GM23338 (cell line): ENCODE data around the gene ARPC5. TPM values are rescaled to one million over a fixed set of nuclear protein-coding genes. Genes with fewer than 3 reads are reported as not detected.

Experiments used
- ATAC-seq: fragments of 200-7000 bp; cut with Tn5 transposase; 3 replicates; pipeline ENCODE4 v1.9.1; 2020
- DNase-seq: peaks from one replicate; pipeline ENCODE4 v3.0.0-alpha.2; 2015; ENCODE audit warnings: low spot score
- H2AFZ ChIP-seq: fragments of 200-600 bp; sonication (generic); 2 replicates; pipeline ENCODE4 v1.8.0; 2016; ENCODE audit warnings: antibody characterized with exemption, mild to moderate bottlenecking, moderate library complexity
- H3F3A ChIP-seq: fragments of 200-600 bp; sonication (generic); replicated peaks from 2 replicates; pipeline ENCODE4 v1.8.0; 2017; ENCODE audit warnings: antibody characterized with exemption, mixed run types, low read depth
- H3K27ac ChIP-seq: fragments of 200-600 bp; sonication (generic); 2 replicates; pipeline ENCODE4 v1.6.1; 2016; ENCODE audit warnings: low read depth
- H3K27me3 ChIP-seq: fragments of 200-600 bp; sonication (generic); 2 replicates; pipeline ENCODE4 v1.8.0; 2016; ENCODE audit warnings: mild to moderate bottlenecking, mixed run types, moderate library complexity; ENCODE audit not compliant: insufficient read depth
- H3K36me3 ChIP-seq: fragments of 200-600 bp; sonication (generic); 2 replicates; pipeline ENCODE4 v1.8.0; 2016; ENCODE audit warnings: mild to moderate bottlenecking; ENCODE audit not compliant: insufficient read depth
- H3K4me1 ChIP-seq: fragments of 200-600 bp; sonication (generic); 2 replicates; pipeline ENCODE4 v1.8.0; 2016; ENCODE audit warnings: mild to moderate bottlenecking, moderate library complexity; ENCODE audit not compliant: insufficient read depth
- H3K4me2 ChIP-seq: fragments of 200-600 bp; sonication (generic); 2 replicates; pipeline ENCODE4 v1.7.1; 2017; ENCODE audit warnings: mixed run types
- H3K4me3 ChIP-seq: fragments of 200-600 bp; sonication (generic); 2 replicates; pipeline ENCODE4 v1.6.1; 2016; ENCODE audit warnings: mixed run types
- H3K79me2 ChIP-seq: fragments of 200-600 bp; sonication (generic); replicated peaks from 2 replicates; pipeline ENCODE4 v1.8.0; 2017; ENCODE audit warnings: mild to moderate bottlenecking; ENCODE audit not compliant: insufficient read depth
- H3K9me2 ChIP-seq: fragments of 200-600 bp; sonication (generic); 2 replicates; pipeline ENCODE4 v1.8.0; 2017; ENCODE audit not compliant: insufficient read depth
- H4K20me1 ChIP-seq: fragments of 200-600 bp; sonication (generic); replicated peaks from 2 replicates; pipeline ENCODE4 v1.8.0; 2017; ENCODE audit warnings: mild to moderate bottlenecking; ENCODE audit not compliant: insufficient read depth
- H3K27ac Mint-ChIP-seq: 2 replicates; pipeline ENCODE4 v1.8.0; 2020; ENCODE audit warnings: inconsistent platforms, mild to moderate bottlenecking, moderate library complexity, mixed read lengths
- H3K27me3 Mint-ChIP-seq: 3 replicates; pipeline ENCODE4 v1.8.0; 2022; ENCODE audit warnings: low read depth, mild to moderate bottlenecking, moderate library complexity, mixed read lengths, inconsistent platforms; ENCODE audit not compliant: insufficient read depth, poor library complexity
- H3K36me3 Mint-ChIP-seq: 3 replicates; pipeline ENCODE4 v1.8.0; 2021; ENCODE audit warnings: low read depth, mild to moderate bottlenecking, inconsistent platforms, moderate library complexity, mixed read lengths
- H3K4me1 Mint-ChIP-seq: 3 replicates; pipeline ENCODE4 v1.8.0; 2020; ENCODE audit warnings: mild to moderate bottlenecking, inconsistent platforms, mixed read lengths
- H3K4me3 Mint-ChIP-seq: 3 replicates; pipeline ENCODE4 v1.8.0; 2021; ENCODE audit warnings: moderate library complexity, mild to moderate bottlenecking, inconsistent platforms, mixed read lengths
- H3K9me3 Mint-ChIP-seq: 3 replicates; pipeline ENCODE4 v1.8.0; 2020; ENCODE audit warnings: moderate library complexity, mild to moderate bottlenecking, inconsistent platforms, mixed read lengths
- CREB1 ChIP-seq: fragments of 250-450 bp; sonication (Bioruptor Pico); IDR thresholded peaks from 2 replicates; pipeline ENCODE4 v1.5.0; 2020; ENCODE audit warnings: low read depth, mild to moderate bottlenecking, moderate library complexity
- CTCF ChIP-seq, 2 experiments: fragments of 200-600 bp in 1 of 2; sonication (generic) in 1 of 2; conservative IDR thresholded peaks; 2 replicates each; pipeline versions ENCODE4 v1.5.1 to v1.6.1; 2016 to 2017; ENCODE audit warnings: antibody characterized with exemption in 2 of 2, low read depth in 2 of 2, mild to moderate bottlenecking in 2 of 2, moderate library complexity in 1 of 2
- ETS1 ChIP-seq: IDR thresholded peaks from 2 replicates; pipeline ENCODE4 v1.6.1; 2016; ENCODE audit warnings: antibody characterized with exemption
- EZH2 ChIP-seq: fragments of 200-600 bp; sonication (generic); IDR thresholded peaks from one replicate; pipeline ENCODE4 v1.8.0; 2017; ENCODE audit warnings: antibody characterized with exemption, mild to moderate bottlenecking, low read depth; ENCODE audit not compliant: unreplicated experiment
- EZH2phosphoT487 ChIP-seq: fragments of 200-600 bp; sonication (generic); IDR thresholded peaks from one replicate; pipeline ENCODE4 v1.8.1; 2018; ENCODE audit warnings: antibody characterized with exemption; ENCODE audit not compliant: unreplicated experiment
- JUNB ChIP-seq: IDR thresholded peaks from one replicate; pipeline ENCODE4 v1.6.1; 2016; ENCODE audit warnings: antibody characterized with exemption; ENCODE audit not compliant: unreplicated experiment
- NANOG ChIP-seq: IDR thresholded peaks from 2 replicates; pipeline ENCODE4 v1.6.1; 2016; ENCODE audit warnings: antibody characterized with exemption, borderline replicate concordance
- POLR2AphosphoS5 ChIP-seq: IDR thresholded peaks from 2 replicates; pipeline ENCODE4 v1.6.1; 2016; ENCODE audit warnings: antibody characterized with exemption, low read depth
- REST ChIP-seq: IDR thresholded peaks from one replicate; pipeline ENCODE4 v1.6.1; 2018; ENCODE audit warnings: antibody characterized with exemption; ENCODE audit not compliant: unreplicated experiment
- STAT1 ChIP-seq: IDR thresholded peaks from one replicate; pipeline ENCODE4 v1.6.1; 2016; ENCODE audit warnings: antibody characterized with exemption; ENCODE audit not compliant: unreplicated experiment
- ZNF114 ChIP-seq: fragments of 250-450 bp; sonication (Bioruptor Pico); IDR thresholded peaks from 2 replicates; pipeline ENCODE4 v1.5.0; 2020; ENCODE audit warnings: mild to moderate bottlenecking, moderate library complexity
- ZNF331 ChIP-seq: fragments of 250-450 bp; sonication (Bioruptor Pico); IDR thresholded peaks from 2 replicates; pipeline ENCODE4 v1.5.0; 2020; ENCODE audit warnings: low read depth, mild to moderate bottlenecking, moderate library complexity
- ZNF462 ChIP-seq: fragments of 250-450 bp; sonication (Bioruptor Pico); IDR thresholded peaks from 2 replicates; pipeline ENCODE4 v1.5.0; 2020; ENCODE audit warnings: mild to moderate bottlenecking, moderate library complexity
- polyA plus RNA-seq: library from polyadenylated mRNA; unstranded; fragments of >200 nt; fragmentation: Nextera tagmentation; extraction: Ambion mirVana; gene quantifications from 2 replicates; pipeline ENCODE4 v1.2.1, GENCODE V29; 2016
- total RNA-seq: library from RNA; depleted of rRNA; stranded (reverse); fragments of >200 nt; shearing (Covaris generic); gene quantifications from 2 replicates; pipeline ENCODE4 v1.2.3, GENCODE V29; 2014

ARPC5 gene
- total and polyA plus RNA-seq, 2 experiments from 2014 or later: 75.4 to 98.9 TPM

- Histone ChIP-seq H3K27me3 (no peaks in the 10 kb centered on the region), H3F3A (no peaks in the 10 kb centered on the region), H3K4me1 (peaks cover 14% of the 10 kb centered on the region), H3K4me3 (no peak overlapping the region), H3K79me2 (no peaks in the 10 kb centered on the region), H3K27ac (no peak overlapping the region), H3K4me2 (no peak overlapping the region), H3K36me3 (no peaks in the 10 kb centered on the region), H2AFZ (no peak overlapping the region), H4K20me1 (no peaks in the 10 kb centered on the region), H3K9me2 (no peaks in the 10 kb centered on the region)
- Mint-ChIP-seq H3K9me3 (no peaks in the 10 kb centered on the region; the same call in 2 of the 3 replicates), H3K27me3 (peaks cover 15% of the 10 kb centered on the region), H3K27ac (no peak overlapping the region), H3K36me3 (no peaks in the 10 kb centered on the region), H3K4me1 (peaks cover 9% of the 10 kb centered on the region), H3K4me3 (no peak overlapping the region)
- ATAC-seq: no peak
- DNase-seq: no peak
- TF ChIP-seq REST (no peak), CREB1 (CRISPR knock-in tag) (no peak), NANOG (no peak), POLR2AphosphoS5 (no peak), STAT1 (no peak), EZH2 (no peak), ZNF462 (CRISPR knock-in tag) (no peak), ZNF331 (no peak), CTCF (conservative IDR thresholded peaks at IDR 0.05; ENCODE audit: low read depth in 2 of 2) (no peak), JUNB (no peak), ZNF114 (no peak), ETS1 (no peak), EZH2phosphoT487 (no peak)
Observed at GRCh38 chr1:183584147-183584546, 51.4 kb downstream of the ARPC5 start.
